GM18499 (cell line): ENCODE data around the gene EPHA4.
A peak's percentile ranks its signal among the peaks of the same experiment; 100 is the strongest.

Source experiments
- ATAC-seq: cut with Tn5 transposase; IDR thresholded peaks from one replicate; pipeline ENCODE4 v1.9.1; 2021; ENCODE audit warnings: moderate number of reproducible peaks; ENCODE audit not compliant: insufficient read depth, unreplicated experiment

EPHA4 gene

GRCh38 chr2:221546505-221547225, 25.4 kb downstream of the EPHA4 start:
- ATAC-seq = no peak

- no peak for ATAC-seq
Measured at GRCh38 chr2:221541131-221541735, 30.9 kb downstream of the EPHA4 start.

DNA sequence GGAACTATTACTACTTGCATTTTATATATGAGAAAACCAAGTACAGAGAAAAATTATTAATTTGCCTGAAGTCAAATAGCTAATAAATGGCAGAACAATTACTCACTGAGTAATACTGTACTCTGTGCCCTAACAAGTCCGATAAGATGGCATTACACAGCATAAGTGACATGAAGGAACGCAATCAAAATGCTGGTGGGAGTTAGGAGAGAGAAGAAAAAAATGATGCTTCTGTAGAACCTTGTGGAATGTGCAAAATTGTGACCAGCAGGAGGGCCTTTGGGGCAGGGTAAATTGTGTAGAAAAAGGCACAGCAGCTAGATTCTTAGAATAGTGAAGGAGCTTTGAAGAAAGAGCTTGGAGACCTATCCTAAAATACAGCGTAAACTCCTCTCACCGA, 32.9 kb downstream of the EPHA4 start:
- ATAC-seq = no peak

DNA sequence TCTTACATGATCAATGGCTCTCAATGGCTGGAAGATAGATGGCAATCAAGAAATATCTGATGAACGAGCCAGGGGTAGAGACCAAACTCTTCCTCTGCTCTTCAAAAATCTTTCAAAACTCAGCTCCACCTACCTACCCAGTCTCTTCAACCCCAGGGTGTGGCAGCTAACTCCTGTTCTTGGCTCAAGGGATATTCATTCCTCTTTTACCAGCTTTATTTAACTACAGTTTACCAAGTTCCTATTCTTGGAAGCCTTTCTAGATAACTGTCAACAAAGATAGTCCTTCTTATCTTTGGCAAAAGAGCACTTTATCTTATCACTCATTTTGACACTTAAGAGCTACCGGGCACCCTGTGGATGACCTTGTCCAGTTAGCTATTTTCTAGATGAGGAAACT, 36.3 kb downstream of the EPHA4 start:
- no peak for ATAC-seq

DNA sequence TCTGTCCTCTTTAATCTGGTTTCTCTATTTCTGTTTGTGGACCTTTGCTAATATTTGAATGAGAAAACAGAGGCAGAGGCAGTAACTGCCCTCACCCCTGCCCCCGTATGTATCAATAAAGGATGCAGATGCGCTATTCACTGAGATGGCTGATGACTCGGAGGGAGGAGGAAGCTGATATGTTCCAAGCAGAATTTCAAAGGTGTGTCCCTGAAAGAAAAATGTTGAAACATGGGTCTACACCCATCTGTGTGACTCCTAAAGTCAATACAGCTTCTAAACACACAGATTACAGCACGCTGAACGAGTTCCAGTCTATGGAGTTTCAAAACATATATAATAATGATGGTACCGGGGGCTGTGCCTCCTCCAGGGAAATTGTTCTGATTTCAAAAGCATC, 38.8 kb downstream of the EPHA4 start:
- no peak for ATAC-seq

DNA sequence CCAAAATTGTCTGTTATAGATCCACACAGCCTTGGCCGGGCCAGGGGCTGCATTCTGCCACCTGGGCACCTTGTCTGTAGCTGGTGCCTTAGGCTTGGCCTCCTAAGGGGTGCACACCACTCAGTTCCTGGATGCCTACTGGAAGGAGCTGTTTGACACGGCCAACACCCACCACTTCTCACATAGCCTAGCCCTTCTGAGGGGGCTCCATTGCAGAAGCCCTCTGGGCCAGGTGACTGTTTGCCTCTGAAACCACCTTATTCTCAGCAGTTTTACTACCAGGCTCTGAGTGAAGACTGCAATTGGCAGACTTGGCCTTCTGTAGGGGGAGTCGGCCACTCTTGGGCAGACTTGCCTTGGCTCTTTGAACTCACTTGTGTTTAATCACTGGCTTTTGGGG, 39.5 kb downstream of the EPHA4 start:
- ATAC-seq = no peak

- ATAC-seq = no peak
Measured at GRCh38 chr2:221530653-221531037, 41.5 kb downstream of the EPHA4 start.

DNA sequence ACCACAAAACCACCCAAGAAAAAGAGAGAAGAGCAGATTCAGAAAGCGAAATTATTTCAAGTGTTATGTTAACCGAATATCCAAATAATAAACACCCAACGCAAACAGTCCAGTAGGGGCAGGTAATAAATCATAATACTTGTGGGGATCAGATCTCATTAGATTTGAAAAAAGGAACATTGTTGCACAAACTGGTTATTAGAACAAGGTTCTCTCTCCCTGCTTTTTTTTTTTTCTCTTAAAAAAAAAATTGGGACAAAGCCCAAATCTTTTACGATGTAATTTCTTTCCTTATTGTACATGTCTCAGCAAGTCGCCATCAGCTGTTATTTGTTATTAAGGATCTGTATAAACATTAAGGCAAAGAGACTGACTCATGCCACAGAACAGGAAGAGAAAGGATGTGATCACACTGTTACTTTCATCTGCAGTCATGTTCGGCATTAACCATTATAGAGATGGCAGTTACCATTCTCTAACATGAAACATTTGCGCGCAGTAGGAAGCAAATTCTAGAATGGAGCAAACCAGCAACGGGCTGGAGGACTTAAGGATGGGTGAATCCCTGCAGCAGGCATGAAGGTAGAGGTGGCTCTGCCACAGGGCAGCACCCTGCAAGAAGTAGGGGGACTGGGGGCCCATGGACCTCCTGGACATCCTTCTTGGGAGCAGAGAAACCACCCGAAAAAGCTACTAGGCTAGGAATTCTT, 42.0 kb downstream of the EPHA4 start:
- no peak for ATAC-seq

- ATAC-seq = no peak
Measured at GRCh38 chr2:221529177-221529942, 42.7 kb downstream of the EPHA4 start.

DNA sequence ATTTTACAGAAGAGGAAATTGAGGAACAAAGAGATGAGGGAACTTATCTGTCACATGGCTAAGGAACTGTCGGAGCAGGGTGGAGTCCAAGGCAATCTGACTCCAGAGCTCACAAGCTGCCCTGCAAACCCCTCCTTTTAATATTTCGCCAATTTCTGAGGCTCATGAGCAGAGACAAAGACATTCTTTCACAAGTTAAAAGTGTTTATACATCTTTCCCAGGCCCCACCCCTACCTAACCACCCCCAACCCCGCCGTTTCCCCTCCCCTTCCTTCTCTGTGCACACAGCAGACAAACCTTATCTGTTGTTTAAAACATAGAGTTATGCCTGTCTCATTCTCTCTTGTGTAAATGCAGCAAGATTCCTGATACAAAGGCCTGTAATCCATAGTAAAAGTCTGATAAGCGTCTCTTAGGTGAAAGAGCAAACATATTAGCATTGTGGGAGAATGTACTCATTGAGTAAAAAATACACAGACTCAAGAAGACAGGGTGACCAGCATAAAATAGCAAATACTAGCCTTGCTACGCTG, 44.3 kb downstream of the EPHA4 start:
- no peak for ATAC-seq

DNA sequence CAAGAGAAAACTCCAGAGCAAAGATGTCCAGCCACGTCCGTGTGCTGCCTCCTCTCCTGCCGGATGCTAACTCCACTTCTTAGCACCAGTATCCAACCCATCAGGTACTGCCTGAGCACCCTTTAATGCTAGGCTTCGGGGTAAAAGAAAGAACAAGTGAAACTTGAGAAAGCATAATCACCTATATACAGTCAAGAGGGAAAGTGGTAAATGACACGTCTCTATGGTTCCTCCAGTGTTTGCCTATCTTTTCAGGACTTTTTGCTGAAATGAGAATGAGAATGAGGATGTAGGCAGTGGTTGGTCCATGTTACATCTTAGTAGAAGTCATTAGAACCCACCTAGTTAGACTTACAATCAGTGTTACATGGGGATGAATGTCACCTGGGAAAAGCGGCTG, 47.9 kb downstream of the EPHA4 start:
- no peak for ATAC-seq

DNA sequence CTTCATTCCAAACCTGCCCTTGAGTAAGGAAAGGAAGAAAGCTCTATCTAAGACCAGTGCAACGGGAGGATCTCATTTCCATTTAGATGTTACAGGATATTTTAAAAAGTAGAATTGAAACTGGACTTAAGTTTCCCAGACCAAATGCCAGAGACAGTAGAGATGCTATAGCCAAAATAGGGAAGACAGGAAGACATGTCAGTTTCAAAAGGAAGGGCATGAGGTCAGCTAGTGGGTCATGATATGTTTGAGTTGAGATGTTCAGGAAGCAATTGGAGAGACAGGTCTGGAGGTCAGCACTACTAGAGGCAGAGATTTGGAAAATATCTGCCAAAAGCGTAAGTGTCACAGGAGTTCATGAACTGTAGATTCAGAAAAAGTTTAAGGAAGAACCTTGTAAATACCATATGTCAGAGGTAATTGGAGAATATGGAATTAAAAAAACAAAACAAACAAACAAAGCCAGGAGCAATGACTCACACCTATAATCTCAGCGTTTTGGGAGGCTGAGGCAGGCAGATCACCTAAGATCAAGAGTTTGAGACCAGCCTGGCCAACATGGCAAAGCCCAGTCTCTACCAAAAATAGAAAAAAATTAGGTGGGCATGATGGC, 50.8 kb downstream of the EPHA4 start:
- ATAC-seq = no peak

- ATAC-seq = no peak
Measured at GRCh38 chr2:221518935-221519625, 53.0 kb downstream of the EPHA4 start.

DNA sequence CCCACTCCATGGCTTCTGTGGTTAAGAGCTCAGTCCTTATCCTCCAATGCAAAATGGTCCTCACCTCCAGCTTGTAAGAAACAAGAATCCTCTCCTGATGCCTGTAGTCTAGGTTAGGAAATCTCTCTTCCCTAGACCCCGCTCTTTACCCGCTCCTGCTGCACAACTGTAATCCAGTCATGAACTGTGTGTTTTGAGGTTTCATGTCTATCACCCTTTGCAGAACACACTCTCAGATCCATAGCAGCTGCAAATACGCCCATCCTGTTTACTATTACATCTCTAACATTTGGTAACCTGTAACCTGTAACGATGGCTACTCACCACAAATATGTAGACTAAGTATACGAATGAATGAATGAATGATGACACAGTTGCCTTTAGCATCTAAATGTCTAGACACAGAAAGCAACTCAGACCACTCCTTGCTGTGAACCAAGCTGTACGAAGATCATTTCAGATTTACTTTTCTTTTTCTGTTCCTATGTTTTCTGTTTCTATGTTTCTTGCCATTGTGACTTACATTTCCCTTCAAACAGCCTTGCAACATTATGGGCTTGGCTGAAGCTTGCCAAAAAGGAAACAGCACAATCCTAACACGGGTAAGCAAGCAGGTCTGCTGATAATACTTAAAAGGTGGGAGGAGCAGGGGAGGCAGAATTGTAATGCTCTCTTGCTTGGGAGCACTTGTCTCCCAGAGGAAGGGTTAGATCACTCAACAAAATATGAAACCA, 53.7 kb downstream of the EPHA4 start:
- peak; percentile 33 for ATAC-seq

GRCh38 chr2:221517696-221518151, 54.4 kb downstream of the EPHA4 start:
- peak; percentile 82 for ATAC-seq

- ATAC-seq = no peak
Measured at GRCh38 chr2:221517146-221517695, 54.9 kb downstream of the EPHA4 start.

DNA sequence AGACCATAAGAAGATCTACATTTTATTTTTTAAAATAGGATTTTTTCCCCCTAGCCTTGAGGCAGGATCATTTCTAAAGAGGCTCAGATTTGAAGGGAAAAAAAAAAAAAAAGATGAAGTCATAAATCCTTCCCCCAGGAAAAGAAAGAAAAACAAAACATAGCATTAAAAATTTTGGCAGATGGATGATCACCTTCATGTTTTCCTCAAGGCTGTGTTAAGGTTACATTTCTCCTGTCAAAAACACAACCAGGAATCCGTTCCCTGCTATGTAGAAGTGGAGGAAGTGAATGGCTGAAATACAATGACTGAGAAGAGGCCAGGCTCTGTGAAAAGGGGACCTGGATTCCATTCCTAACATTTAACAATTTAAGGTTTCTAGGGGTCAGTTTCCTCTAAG, 56.2 kb downstream of the EPHA4 start:
- ATAC-seq = no peak

- no peak for ATAC-seq
Measured at GRCh38 chr2:221514305-221515040, 57.6 kb downstream of the EPHA4 start.
